Liver (tissue), 9 donors: ENCODE results near the gene ARSD. TPM values are rescaled to one million over a fixed set of nuclear protein-coding genes. Genes with fewer than 3 reads are reported as not detected.

Experiments used
- DNase-seq: peaks from one replicate; pipeline ENCODE4 v3.0.0-alpha.2; 2017; ENCODE audit warnings: low spot score
- H3K27ac ChIP-seq, 2 donors: one replicate each; pipeline ENCODE4 v1.7.0; 2013; ENCODE audit warnings: inconsistent platforms in 2 of 2, low read length in 2 of 2, control low read depth in 1 of 2, low read depth in 1 of 2, mild to moderate bottlenecking in 1 of 2
- H3K27me3 ChIP-seq, 4 donors: one replicate each; pipeline versions ENCODE4 v1.6.1 to v1.7.0; 2013; ENCODE audit warnings: low read length in 3 of 4, inconsistent platforms in 1 of 4, mild to moderate bottlenecking in 1 of 4, moderate library complexity in 1 of 4; ENCODE audit not compliant: control insufficient read depth in 4 of 4, insufficient read depth in 4 of 4
- H3K36me3 ChIP-seq, 4 donors: one replicate each; pipeline versions ENCODE4 v1.6.1 to v1.7.0; 2013; ENCODE audit warnings: low read length in 3 of 4, mild to moderate bottlenecking in 3 of 4, low read depth in 1 of 4, moderate library complexity in 1 of 4; ENCODE audit not compliant: control insufficient read depth in 4 of 4, insufficient read depth in 3 of 4
- H3K4me1 ChIP-seq, 4 donors: one replicate each; pipeline versions ENCODE4 v1.6.1 to v1.7.0; 2013; ENCODE audit warnings: low read length in 3 of 4, mild to moderate bottlenecking in 3 of 4, moderate library complexity in 1 of 4; ENCODE audit not compliant: control insufficient read depth in 4 of 4, insufficient read depth in 4 of 4
- H3K4me3 ChIP-seq, 3 donors: one replicate each; pipeline versions ENCODE4 v1.6.1 to v1.7.0; 2013; ENCODE audit warnings: low read length in 3 of 3, control low read depth in 1 of 3, low read depth in 1 of 3, mild to moderate bottlenecking in 1 of 3
- H3K9ac ChIP-seq, 2 donors: one replicate each; pipeline ENCODE4 v1.7.0; 2013; ENCODE audit warnings: low read length in 2 of 2, mild to moderate bottlenecking in 2 of 2, moderate library complexity in 2 of 2, control low read depth in 1 of 2, low read depth in 1 of 2
- H3K9me3 ChIP-seq, 4 donors: one replicate each; pipeline versions ENCODE4 v1.6.1 to v1.7.0; 2013; ENCODE audit warnings: low read length in 3 of 4; ENCODE audit not compliant: control insufficient read depth in 4 of 4
- ATF3 ChIP-seq: IDR thresholded peaks from 2 replicates; pipeline ENCODE4 v1.6.1; 2016; ENCODE audit warnings: antibody characterized with exemption
- CTCF ChIP-seq: fragments of 150-350 bp; IDR thresholded peaks from 2 replicates; pipeline ENCODE4 v1.5.1; 2017; ENCODE audit warnings: improper control_type of control experiment, low read depth, low read length; ENCODE audit not compliant: missing input control
- EGR1 ChIP-seq, 2 donors: IDR thresholded peaks; 2 replicates each; pipeline ENCODE4 v1.6.1; 2016 to 2018; ENCODE audit warnings: antibody characterized with exemption in 2 of 2, low read depth in 2 of 2
- FOXA1 ChIP-seq: IDR thresholded peaks from 2 replicates; pipeline ENCODE4 v1.6.1; 2016; ENCODE audit warnings: antibody characterized with exemption
- FOXA2 ChIP-seq: IDR thresholded peaks from 2 replicates; pipeline ENCODE4 v1.6.1; 2016; ENCODE audit warnings: antibody characterized with exemption
- GABPA ChIP-seq, 2 donors: IDR thresholded peaks in 1 of 2; conservative IDR thresholded peaks in 1 of 2; 2 replicates each; pipeline ENCODE4 v1.6.1; 2016; ENCODE audit warnings: antibody characterized with exemption in 2 of 2, mild to moderate bottlenecking in 1 of 2, moderate library complexity in 1 of 2
- HNF4A ChIP-seq, 2 donors: conservative IDR thresholded peaks; 2 replicates each; pipeline ENCODE4 v1.6.1; 2016; ENCODE audit warnings: antibody characterized with exemption in 2 of 2, mild to moderate bottlenecking in 2 of 2
- JUND ChIP-seq, 2 donors: IDR thresholded peaks; 2 replicates each; pipeline ENCODE4 v1.6.1; 2016; ENCODE audit warnings: antibody characterized with exemption in 2 of 2
- MAX ChIP-seq: IDR thresholded peaks from 2 replicates; pipeline ENCODE4 v1.6.1; 2016; ENCODE audit warnings: antibody characterized with exemption
- NR2F2 ChIP-seq: IDR thresholded peaks from 2 replicates; pipeline ENCODE4 v1.6.1; 2016; ENCODE audit warnings: antibody characterized with exemption
- REST ChIP-seq: IDR thresholded peaks from 2 replicates; pipeline ENCODE4 v1.6.1; 2016; ENCODE audit warnings: antibody characterized with exemption, mild to moderate bottlenecking
- SP1 ChIP-seq: IDR thresholded peaks from 2 replicates; pipeline ENCODE4 v1.6.1; 2018; ENCODE audit warnings: antibody characterized with exemption, mild to moderate bottlenecking
- TAF1 ChIP-seq: conservative IDR thresholded peaks from 2 replicates; pipeline ENCODE4 v1.6.1; 2016; ENCODE audit warnings: antibody characterized with exemption, mild to moderate bottlenecking
- YY1 ChIP-seq: IDR thresholded peaks from 2 replicates; pipeline ENCODE4 v1.6.1; 2016; ENCODE audit warnings: antibody characterized with exemption, mild to moderate bottlenecking
- ZBTB33 ChIP-seq: IDR thresholded peaks from 2 replicates; pipeline ENCODE4 v1.6.1; 2016; ENCODE audit warnings: antibody characterized with exemption
- WGBS: extraction: QIAGEN DNeasy Blood & Tissue Kit; methylation state at CpG from one replicate; pipeline ENCODE4 v1.1.7; 2013; 5-methylcytosine and 5-hydroxymethylcytosine counted together
- polyA plus RNA-seq, 2 donors: library from polyadenylated mRNA; stranded (reverse) in 1 of 2; unstranded in 1 of 2; fragments of 200-250 nt in 1 of 2; fragments of >200 nt in 1 of 2; fragmentation: Nextera tagmentation in 1 of 2; extraction: Ambion mirVana in 1 of 2; gene quantifications; one replicate each; pipeline versions ENCODE4 v1.2.1 to v1.2.3, GENCODE V29; 2013 to 2015
- total RNA-seq, 2 donors: library from RNA; depleted of rRNA; stranded (reverse); fragments of >200 nt; gene quantifications; one replicate each; pipeline ENCODE4 v1.2.3, GENCODE V29; 2014
- donor health status: healthy.
- donor health status: healthy.
- donor health status: healthy.
- donor health status: healthy.
- donor health status: healthy.

Gene ARSD
- total and polyA plus RNA-seq, 4 donors = 11.3 to 42.4 (median 19.5) TPM

GRCh38 chrX:2924151-2924550 lies 5.0 kb downstream of the ARSD start:
- no peak for DNase-seq
- Histone ChIP-seq H3K9me3 (no peaks in the 10 kb centered on the region), H3K9ac (no peak overlapping the region), H3K27ac (no peak overlapping the region), H3K36me3 (peaks cover 1 to 37% (median 20%) of the 10 kb centered on the region in 4 donors), H3K4me3 (no peak overlapping the region), H3K4me1 (peaks cover 0 to 9% (median 0%) of the 10 kb centered on the region in 4 donors), H3K27me3 (no peaks in the 10 kb centered on the region)
- no peak for TF ChIP-seq TAF1
- TF ChIP-seq ZBTB33 = no peak
- WGBS = 97% methylated on average over 9 of the region's 9 CpGs

GRCh38 chrX:2921750-2922149 lies 7.4 kb downstream of the ARSD start:
- H3K9me3 ChIP-seq = no peaks in the 10 kb centered on the region
- no peak overlapping the region for H3K9ac ChIP-seq
- no peaks in the 10 kb centered on the region for H3K4me1 ChIP-seq
- H3K36me3 ChIP-seq = peaks cover 2 to 47% (median 25%) of the 10 kb centered on the region in 4 donors
- no peak for DNase-seq
- TF ChIP-seq ATF3 (no peak), TAF1 (no peak), CTCF (no peak), GABPA (IDR thresholded peaks at IDR 0.05 in 1 of 2, conservative IDR thresholded peaks at IDR 0.05 in 1 of 2) (no peak), JUND (IDR thresholded peaks at IDR 0.05) (no peak), MAX (no peak), FOXA2 (no peak), HNF4A (conservative IDR thresholded peaks at IDR 0.05) (no peak), EGR1 (IDR thresholded peaks at IDR 0.05; ENCODE audit: low read depth in 2 of 2) (no peak), SP1 (no peak), NR2F2 (no peak), ZBTB33 (no peak), YY1 (no peak), REST (no peak), FOXA1 (no peak)
- H3K4me3 ChIP-seq = no peak overlapping the region
- no peak overlapping the region for H3K27ac ChIP-seq
- WGBS = 91% methylated on average over 9 of the region's 9 CpGs
- H3K27me3 ChIP-seq = no peaks in the 10 kb centered on the region
